Effector memory CD8-positive, alpha-beta T cell (primary cell): ENCODE measurements around the gene COL18A1.
"Not testable (repeated sequence)": the region's sequence is repeated elsewhere in the genome, so short reads cannot be mapped to it uniquely, and the experiment has no call there.

Source experiments
- ATAC-seq: fragments of 150-1000 bp; cut with Tn5 transposase; replicated peaks from 2 replicates; pipeline ENCODE4 v1.10.0; 2021; ENCODE audit warnings: mild to moderate bottlenecking, moderate library complexity
- DNase-seq, 3 experiments: peaks; one replicate each; pipeline ENCODE4 v3.0.0; 2021
- H3K27ac Mint-ChIP-seq, 2 donors: one replicate each; pipeline ENCODE4 v1.8.0; 2022; ENCODE audit warnings: mild to moderate bottlenecking in 2 of 2, mixed read lengths in 2 of 2, moderate library complexity in 2 of 2
- H3K27me3 Mint-ChIP-seq, 2 donors: one replicate each; pipeline ENCODE4 v1.8.0; 2022; ENCODE audit warnings: mixed read lengths in 2 of 2
- H3K36me3 Mint-ChIP-seq: one replicate; pipeline ENCODE4 v1.8.0; 2022; ENCODE audit warnings: mild to moderate bottlenecking, moderate library complexity, mixed read lengths; ENCODE audit not compliant: insufficient read depth
- H3K4me1 Mint-ChIP-seq, 2 donors: one replicate each; pipeline ENCODE4 v1.8.0; 2022; ENCODE audit warnings: low read depth in 2 of 2, mixed read lengths in 2 of 2
- H3K4me3 Mint-ChIP-seq, 2 donors: one replicate each; pipeline ENCODE4 v1.8.0; 2022; ENCODE audit warnings: mild to moderate bottlenecking in 2 of 2, mixed read lengths in 2 of 2, moderate library complexity in 2 of 2
- H3K9me3 Mint-ChIP-seq, 2 donors: one replicate each; pipeline ENCODE4 v1.8.0; 2022; ENCODE audit warnings: mixed read lengths in 2 of 2

Gene COL18A1

GRCh38 chr21:45554477-45555175 is 149.7 kb downstream of the COL18A1 start:
- peak overlapping the region; percentile 90 to 93 for H3K4me3 Mint-ChIP-seq
- H3K27me3 Mint-ChIP-seq = peaks cover 0 to 7% of the 10 kb centered on the region in 2 donors
- H3K27ac Mint-ChIP-seq = peak overlapping the region; percentile 79 to 92
- peaks cover 24 to 25% of the 10 kb centered on the region in 2 donors for H3K4me1 Mint-ChIP-seq
- ATAC-seq (peak; percentile 85), DNase-seq (peak; percentile 91 to 93 (median 92))
- H3K36me3 Mint-ChIP-seq = peaks cover 4% of the 10 kb centered on the region
- H3K9me3 Mint-ChIP-seq = no peaks in the 10 kb centered on the region

GRCh38 chr21:45555251-45555556 is 150.2 kb downstream of the COL18A1 start:
- no peak for ATAC-seq
- Mint-ChIP-seq H3K9me3 (no peaks in the 10 kb centered on the region), H3K36me3 (peaks cover 4% of the 10 kb centered on the region), H3K27me3 (peaks cover 2 to 11% of the 10 kb centered on the region in 2 donors), H3K4me3 (peak overlapping the region in 1 of 2 donors; percentile 67), H3K4me1 (peaks cover 23% of the 10 kb centered on the region in 2 donors), H3K27ac (no peak overlapping the region)
- DNase-seq = no peak

DNA sequence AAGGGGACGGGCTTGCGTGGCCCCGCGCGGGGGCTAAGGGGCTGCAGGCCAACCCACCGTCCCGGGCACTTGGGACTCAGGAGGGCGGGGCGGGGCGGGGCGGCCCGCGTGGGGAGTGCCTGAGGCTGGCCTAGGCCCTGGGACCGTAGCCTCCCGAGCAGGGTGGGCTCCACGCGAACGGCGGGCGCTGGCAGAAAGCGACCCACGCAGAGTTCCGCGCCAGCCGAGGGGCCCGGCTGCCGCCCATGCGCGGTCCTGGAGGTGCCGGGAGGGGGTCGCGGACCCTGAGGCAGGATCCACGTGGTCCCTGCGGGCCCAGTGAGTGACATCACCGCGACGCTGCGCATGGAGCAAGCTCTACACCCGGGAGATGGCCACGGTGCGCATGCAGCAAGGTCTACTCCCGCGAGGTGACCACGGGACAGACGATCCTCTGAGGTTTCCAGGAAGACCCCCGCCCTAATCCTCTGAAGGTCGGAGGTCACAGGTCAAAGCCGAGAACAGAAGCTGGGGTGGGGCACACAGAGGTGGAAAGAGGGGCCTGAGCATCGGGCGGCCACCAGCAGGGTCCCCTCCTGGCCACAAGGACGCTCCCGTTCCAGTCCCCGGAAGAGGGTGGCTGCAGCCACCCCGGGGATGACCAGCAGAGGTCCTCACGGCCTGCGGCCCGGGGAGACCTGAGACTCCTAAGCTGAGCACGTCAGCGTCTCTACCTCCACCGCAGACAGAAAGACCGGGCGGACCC is 150.8 kb downstream of the COL18A1 start:
- Mint-ChIP-seq H3K27me3 (peaks cover 7 to 16% of the 10 kb centered on the region in 2 donors), H3K4me3 (peak overlapping the region; percentile 35 to 67), H3K9me3 (no peaks in the 10 kb centered on the region), H3K36me3 (peaks cover 4% of the 10 kb centered on the region), H3K27ac (no peak overlapping the region), H3K4me1 (peaks cover 18% of the 10 kb centered on the region in 2 donors)
- ATAC-seq (peak; percentile 46), DNase-seq (peak; percentile 21 to 33 (median 21))

- Mint-ChIP-seq H3K27me3 (peaks cover 13 to 19% of the 10 kb centered on the region in 2 donors), H3K4me1 (peaks cover 12 to 13% of the 10 kb centered on the region in 2 donors), H3K4me3 (peak overlapping the region; percentile 35 to 67), H3K27ac (no peak overlapping the region), H3K36me3 (peaks cover 4% of the 10 kb centered on the region), H3K9me3 (no peaks in the 10 kb centered on the region)
- DNase-seq = no peak
- ATAC-seq = no peak
These were observed 151.3 kb downstream of the COL18A1 start for GRCh38 chr21:45556302-45556644.

DNA sequence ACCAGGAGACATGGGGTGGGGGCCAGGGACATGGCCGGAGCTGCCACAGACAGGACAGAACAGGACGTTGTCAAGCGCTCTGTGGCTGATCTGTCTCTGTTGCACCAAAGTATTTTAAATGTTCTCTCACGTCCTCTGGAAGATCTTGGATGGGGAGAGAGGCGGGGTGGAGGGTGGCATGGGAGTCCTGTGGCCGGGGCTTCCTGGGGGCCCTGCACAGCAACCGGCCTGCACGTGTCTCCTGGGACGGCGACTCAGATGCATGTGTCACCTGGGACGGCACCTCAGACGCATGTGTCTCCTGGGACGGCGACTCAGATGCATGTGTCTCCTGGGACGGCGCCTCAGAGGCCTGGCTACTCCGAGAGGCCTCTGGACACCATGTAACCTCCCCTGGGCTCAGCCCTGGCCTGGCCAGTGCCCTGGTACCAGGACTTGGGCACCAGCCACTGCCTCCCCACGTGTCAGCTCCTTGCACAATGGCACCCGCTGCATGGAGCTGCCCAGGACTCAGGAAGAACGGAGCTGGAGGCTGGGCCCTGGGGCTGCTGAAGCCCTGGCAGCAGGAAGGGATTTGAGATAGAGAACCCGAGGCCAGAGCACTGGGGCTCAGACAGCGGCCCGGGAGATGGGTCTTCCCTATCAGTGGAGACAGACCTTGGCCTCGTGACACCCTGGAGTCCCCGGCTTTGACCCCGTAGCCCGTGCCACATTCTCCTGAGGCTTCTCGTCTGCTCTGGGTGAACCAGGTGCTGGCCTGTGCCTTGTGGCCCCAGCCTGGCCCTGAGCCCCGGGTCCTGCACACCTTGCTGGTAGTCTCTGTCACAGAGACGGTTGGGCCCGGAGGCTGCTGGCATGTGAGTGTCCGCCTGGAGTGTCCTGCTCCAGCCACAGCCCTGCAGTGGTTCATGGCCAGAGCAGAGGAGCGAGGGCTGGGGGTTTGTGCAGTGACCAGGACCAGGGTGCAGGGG is 152.0 kb downstream of the COL18A1 start:
- Mint-ChIP-seq H3K4me3 (peak overlapping the region in 1 of 2 donors; percentile 49), H3K27ac (peak overlapping the region in 1 of 2 donors; percentile 46), H3K4me1 (peaks cover 6 to 7% of the 10 kb centered on the region in 2 donors), H3K27me3 (peaks cover 14 to 19% of the 10 kb centered on the region in 2 donors), H3K9me3 (no peaks in the 10 kb centered on the region), H3K36me3 (peaks cover 4% of the 10 kb centered on the region)
- DNase-seq = no peak
- ATAC-seq = no peak

GRCh38 chr21:45557616-45558043 is 152.7 kb downstream of the COL18A1 start:
- H3K4me1 Mint-ChIP-seq = peaks cover 5 to 7% of the 10 kb centered on the region in 2 donors
- DNase-seq = no peak
- no peak for ATAC-seq
- H3K4me3 Mint-ChIP-seq = no peak overlapping the region
- H3K27ac Mint-ChIP-seq = no peak overlapping the region
- peaks cover 4% of the 10 kb centered on the region for H3K36me3 Mint-ChIP-seq
- no peaks in the 10 kb centered on the region for H3K9me3 Mint-ChIP-seq
- H3K27me3 Mint-ChIP-seq = peaks cover 21 to 26% of the 10 kb centered on the region in 2 donors

GRCh38 chr21:45558044-45558721 is 153.2 kb downstream of the COL18A1 start:
- ATAC-seq (no peak), DNase-seq (no peak)
- Mint-ChIP-seq H3K36me3 (peaks cover 2% of the 10 kb centered on the region), H3K9me3 (no peaks in the 10 kb centered on the region), H3K27me3 (peaks cover 27 to 32% of the 10 kb centered on the region in 2 donors), H3K4me3 (no peak overlapping the region), H3K27ac (peak overlapping the region in 1 of 2 donors; percentile 54), H3K4me1 (peaks cover 5 to 7% of the 10 kb centered on the region in 2 donors)

- Mint-ChIP-seq H3K27ac (no peak overlapping the region), H3K4me1 (peaks cover 4 to 6% of the 10 kb centered on the region in 2 donors), H3K4me3 (no peak overlapping the region), H3K36me3 (no peaks in the 10 kb centered on the region), H3K9me3 (no peaks in the 10 kb centered on the region), H3K27me3 (peaks cover 38 to 41% of the 10 kb centered on the region in 2 donors)
- no peak for DNase-seq
- no peak for ATAC-seq
These were observed 154.5 kb downstream of the COL18A1 start for GRCh38 chr21:45559216-45560105.

GRCh38 chr21:45560106-45561021 is 155.4 kb downstream of the COL18A1 start:
- Mint-ChIP-seq H3K36me3 (no peaks in the 10 kb centered on the region), H3K27ac (no peak overlapping the region), H3K9me3 (no peaks in the 10 kb centered on the region), H3K4me1 (peaks cover 0 to 2% of the 10 kb centered on the region in 2 donors), H3K27me3 (peaks cover 41 to 44% of the 10 kb centered on the region in 2 donors), H3K4me3 (no peak overlapping the region)
- ATAC-seq = no peak
- DNase-seq = no peak

DNA sequence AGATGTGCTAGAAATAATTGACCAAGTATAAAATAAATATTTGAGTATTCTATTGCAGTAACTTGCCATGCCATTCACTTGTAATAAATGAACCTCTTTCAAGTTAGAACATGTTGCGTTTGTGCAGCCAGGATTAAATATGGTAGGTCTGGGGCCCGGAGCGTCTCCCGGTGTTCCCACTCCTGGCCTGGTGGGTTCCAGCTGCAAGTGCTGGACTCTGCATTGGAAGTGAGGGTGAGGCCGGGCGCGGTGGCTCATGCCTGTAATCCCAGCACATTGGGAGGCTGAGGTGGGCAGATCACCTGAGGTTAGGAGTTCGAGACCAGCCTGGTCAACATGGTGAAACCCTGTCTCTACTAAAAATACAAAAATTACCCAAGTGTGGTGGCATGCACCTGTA is 156.3 kb downstream of the COL18A1 start:
- not testable (repeated sequence) for H3K4me1 Mint-ChIP-seq, H3K27ac Mint-ChIP-seq

DNA sequence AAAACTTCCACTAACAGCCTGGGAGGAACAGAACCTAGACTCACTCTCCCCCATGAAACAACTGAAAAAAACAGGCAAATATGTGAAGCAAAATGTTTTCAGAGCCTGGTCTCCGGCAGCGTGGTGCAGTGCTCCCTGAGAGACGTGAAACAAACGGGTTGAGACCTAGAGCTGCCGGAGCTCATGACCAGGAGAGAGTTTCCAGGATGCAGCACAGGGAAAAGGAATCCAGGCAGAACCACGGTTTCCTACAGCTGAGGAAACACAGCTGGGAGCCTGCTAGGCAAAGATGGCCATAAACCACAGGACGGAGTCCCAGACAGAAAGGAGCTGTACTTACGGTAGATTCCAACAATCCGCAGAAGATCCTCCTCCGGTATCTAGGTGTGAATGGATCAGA is 157.4 kb downstream of the COL18A1 start:
- H3K27me3 Mint-ChIP-seq = peaks cover 41 to 44% of the 10 kb centered on the region in 2 donors
- DNase-seq (no peak), ATAC-seq (no peak)
- H3K4me1 Mint-ChIP-seq = no peaks in the 10 kb centered on the region
- H3K27ac Mint-ChIP-seq = no peak overlapping the region
- no peak overlapping the region for H3K4me3 Mint-ChIP-seq
- no peaks in the 10 kb centered on the region for H3K36me3 Mint-ChIP-seq
- no peaks in the 10 kb centered on the region for H3K9me3 Mint-ChIP-seq

More for the DNA sequence above, 156.3 kb downstream of the COL18A1 start:
- H3K36me3 Mint-ChIP-seq, H3K9me3 Mint-ChIP-seq, ATAC-seq, H3K4me3 Mint-ChIP-seq, DNase-seq: not testable (repeated sequence)
- peaks cover 41 to 44% of the 10 kb centered on the region in 2 donors for H3K27me3 Mint-ChIP-seq
